DMS153 (cell line): ENCODE data around the gene SGMS1.
A peak's percentile ranks its signal among the peaks of the same experiment; 100 is the strongest.

ENCODE experiments used
- DNase-seq: peaks from one replicate; lab custom pipeline; 2025; lab: John Stamatoyannopoulos, UW

The SGMS1 gene

DNA sequence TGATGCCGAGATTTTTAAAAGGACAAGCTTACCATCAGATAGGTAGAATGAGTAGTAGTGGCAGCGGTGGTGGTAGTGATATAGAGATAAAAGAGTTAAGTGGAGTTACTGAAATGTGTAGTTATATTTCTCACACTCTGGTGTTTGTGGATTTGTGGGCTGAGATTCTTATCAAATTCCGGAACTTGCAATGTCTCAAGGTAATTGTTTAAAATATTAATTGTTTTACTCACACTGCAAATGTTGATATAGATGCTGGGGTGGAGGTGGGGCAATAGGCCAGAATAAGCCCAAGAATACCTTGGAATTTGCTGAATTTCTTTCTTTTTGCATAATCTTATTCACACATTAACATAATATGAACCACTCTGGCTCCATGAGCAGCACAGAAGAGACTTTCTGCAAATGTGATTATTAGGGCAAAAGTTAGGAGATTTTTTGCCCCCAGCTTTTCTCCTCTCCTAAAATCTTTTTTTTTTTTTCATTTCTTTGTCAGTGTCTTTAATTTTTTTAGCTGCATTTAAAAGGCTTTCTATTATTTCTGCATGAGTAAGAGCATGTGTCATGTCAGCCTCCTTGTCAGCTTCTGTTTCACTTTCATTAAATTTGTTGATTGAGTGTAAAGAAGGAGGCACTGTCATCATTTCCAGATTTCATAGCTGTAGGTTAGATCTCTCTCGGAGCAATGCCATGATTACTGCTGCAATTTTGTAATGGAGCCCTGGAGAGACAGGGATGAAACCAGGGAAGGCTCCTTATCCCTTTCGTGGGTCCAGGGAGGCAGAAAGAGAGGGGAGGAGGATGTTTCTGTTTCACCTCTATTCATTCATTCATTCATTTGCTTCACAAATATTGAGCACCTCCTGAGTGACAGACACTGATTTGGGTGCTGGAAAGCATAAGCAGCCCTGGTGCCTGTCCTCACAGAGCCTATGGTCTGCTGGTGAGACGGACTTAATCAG is 13.1 kb upstream of the SGMS1 start:
- no peak for DNase-seq

DNA sequence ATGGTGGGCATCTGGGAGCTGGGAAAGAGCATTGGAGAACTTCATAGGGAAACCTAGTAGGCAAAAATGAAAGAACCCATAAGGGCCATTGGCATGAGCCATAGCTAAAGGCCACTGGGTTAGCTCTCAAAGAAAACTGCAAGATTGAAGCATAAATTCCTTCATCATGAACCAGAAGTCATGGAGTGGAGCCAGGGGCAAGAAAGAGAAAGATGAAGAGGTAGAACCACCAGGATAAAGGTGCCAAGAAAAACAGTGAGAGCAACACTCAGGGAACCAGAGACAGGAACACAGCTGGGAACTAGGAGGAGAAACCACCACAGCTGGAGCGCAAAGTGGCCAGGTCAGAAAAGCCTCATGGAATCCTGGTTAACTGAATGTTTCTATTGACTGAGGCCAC is 11.5 kb upstream of the SGMS1 start:
- no peak for DNase-seq

- no peak for DNase-seq
Measured at GRCh38 chr10:50634479-50634878, 10.7 kb upstream of the SGMS1 start.

- no peak for DNase-seq
Measured at GRCh38 chr10:50631052-50631451, 7.3 kb upstream of the SGMS1 start.

- no peak for DNase-seq
Measured at GRCh38 chr10:50629495-50630122, 5.9 kb upstream of the SGMS1 start.

DNA sequence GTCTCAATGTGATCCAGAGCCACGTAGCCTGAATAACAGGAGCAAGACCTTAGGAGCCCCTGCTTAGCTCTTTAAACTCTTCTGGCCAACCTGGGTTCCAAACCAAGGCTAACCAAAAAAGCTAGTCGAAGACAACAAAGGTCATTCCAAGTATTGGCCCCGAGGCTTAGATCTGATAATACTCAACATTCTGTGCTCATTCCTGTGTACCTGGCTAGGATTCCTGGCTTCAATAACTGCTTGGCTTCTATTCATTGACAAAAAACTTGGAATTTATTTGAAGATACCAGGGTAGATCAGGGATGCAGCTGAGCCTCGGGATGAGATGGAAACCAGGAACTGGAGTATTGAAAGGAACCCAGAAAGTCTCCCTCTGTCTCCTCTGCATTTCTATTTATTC is 4.1 kb upstream of the SGMS1 start:
- DNase-seq: no peak

DNA sequence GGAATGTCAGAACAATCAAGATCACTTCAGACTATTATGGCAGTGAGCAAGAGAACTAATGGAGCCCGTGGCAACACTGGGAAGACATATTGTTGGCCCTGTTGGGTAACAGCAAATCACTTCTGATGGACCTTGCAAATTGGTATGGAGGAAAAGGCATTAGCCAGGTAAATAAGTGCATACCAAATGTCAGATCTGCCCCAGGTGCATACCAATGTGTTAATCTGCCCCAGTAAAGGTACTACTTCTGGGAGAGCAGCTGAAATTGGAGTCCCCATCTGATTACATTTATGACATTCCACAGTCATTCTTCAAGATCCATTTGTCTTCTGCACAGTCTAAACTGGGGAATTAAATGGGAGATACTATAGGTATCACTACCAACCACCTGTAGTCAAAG is 3.7 kb upstream of the SGMS1 start:
- DNase-seq: no peak

- DNase-seq: no peak
Measured at GRCh38 chr10:50625649-50626132, 1.9 kb upstream of the SGMS1 start.

GRCh38 chr10:50624866-50625501 is 1.2 kb upstream of the SGMS1 start:
- peak; percentile 48 for DNase-seq

DNA sequence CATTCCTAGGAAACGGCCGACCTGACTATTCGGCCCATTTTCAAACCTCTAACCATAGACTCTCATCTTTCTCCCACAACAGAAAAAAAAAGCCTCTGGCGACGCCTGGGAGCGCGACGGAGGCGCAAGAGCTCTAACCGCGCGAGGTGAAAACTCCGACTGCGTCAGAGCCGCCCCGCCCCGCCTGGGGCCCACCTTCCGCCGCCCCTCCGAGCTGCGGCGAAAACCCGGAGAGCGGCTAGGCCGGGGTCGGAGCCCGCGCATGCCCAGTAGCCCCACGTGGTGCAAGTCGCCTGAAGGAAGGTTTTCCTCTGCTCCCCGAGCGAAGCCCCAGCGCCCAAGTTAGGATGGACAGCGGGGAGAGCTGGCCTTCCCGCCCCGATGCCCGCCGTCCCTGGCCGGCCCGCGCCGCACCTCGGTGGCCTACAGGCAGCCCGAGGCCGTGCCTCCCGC is 683 bp upstream of the SGMS1 start:
- peak; percentile 94 for DNase-seq

DNA sequence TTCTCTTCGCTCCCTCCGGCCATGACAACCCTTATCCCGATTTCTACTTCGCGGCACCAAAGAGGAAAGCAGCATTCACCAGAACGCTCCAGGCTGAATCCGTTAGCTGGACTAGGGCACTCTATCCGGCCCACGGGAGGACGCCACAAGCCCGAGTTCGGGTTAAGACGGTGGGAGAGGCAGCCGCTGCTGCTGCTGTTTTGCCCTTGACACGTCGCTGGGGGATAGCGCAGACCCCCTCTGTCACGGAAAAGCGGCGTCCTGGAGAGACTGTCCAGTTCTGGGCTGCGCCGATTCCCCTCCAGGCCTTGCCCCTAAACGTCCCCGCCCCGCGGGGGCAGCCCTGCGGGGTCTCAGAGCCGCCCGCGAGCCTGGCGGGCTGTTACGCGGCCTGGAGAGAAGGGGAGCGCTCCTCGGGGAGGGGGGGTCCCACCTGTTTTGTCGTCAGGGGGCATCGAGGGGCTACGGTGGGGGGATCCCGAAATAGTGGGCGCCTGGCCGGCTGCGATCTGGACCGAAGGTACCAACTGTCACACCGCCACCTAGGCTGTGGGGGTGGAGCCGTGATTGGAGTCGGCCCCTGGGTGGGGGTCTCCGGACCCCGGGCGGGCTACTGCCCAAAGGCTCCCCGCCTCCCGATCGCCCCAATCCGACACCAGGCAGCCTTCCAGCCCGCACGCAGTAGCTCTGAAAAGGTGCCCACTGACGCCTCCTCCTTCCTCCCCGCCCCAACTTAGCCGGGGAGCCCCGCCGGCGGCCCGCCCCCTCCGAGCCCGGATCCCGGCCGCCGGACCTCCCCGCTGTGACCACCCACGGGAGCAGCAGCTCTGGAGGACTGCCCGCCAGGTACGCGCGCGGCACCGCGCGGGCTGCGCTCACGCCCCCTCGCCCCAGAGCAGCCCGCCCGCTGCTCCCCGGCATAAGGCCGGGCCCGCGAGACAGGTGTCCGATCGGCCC is 772 bp downstream of the SGMS1 start:
- no peak for DNase-seq

DNA sequence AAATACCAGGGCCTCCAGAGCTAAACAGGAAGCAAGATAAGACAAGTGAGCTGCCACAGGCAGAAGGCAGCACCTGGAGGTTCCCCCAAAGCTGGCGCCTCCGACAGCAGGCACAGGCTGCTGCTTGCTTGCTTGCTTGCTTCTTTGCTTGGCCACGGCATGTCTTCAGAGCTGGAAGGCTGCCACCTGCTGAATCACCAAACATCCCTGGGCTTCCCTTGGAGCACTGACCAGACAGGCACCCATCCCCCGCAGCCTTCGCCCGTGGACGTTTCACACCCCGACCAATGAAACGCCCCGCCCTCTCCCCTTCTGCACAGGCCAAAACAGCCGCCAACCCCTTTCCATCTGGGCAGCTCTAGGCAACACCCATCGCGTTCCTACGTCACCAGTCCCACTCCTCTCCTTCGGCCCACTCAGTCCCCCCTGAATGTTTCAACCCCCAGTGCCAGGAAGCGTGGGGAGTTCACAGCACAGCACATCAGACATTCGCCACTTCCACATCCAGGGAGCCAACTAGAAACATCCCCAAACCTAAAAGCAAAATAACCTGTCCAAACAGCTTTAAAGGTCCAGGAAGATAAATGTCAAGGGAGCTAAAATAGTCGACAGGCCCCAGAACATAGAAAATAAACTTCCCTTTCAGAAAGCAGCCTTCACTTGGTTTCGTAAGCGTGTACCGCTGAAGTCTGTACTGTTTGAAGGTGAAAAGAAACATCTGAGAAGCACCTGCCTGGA is 1.6 kb downstream of the SGMS1 start:
- DNase-seq: peak; percentile 57

DNA sequence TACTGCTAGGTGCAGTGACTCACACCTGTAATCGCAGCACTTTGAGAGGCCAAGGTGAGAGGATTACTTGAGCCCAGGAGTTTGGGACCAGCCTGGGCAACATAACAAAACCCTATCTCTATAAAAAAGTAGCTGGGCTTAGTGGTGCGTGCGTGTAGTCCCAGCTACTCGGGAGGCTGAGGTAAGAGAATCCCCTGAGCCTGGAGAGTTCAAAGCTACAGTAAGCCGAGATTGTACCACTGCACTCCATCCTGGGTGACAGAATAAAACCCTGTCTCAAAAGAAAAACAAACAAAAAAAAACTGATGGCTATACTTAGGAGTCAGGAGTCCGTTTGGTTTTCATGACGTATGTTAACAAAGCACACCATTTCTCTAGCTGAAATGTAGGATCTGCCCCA is 2.9 kb downstream of the SGMS1 start:
- DNase-seq: no peak

DNA sequence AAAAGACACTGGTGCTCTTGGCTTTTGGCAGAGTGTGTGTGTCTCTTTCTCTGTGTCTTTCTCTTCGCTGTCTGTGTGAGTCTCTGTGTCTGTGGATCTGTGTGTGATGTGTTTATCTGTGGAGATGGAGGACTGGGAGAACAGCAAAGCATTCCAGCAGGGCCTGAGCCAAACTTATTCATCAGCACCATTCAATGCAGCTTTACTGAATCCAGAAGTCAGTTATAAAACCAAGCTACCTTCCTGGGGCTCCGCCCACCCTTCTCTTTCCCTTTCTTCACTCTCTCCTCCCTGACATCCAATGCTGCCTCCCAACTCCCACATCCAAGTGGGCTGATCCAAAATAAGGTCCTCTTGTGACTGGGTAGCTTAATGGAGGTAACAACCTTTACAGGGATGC is 3.9 kb downstream of the SGMS1 start:
- DNase-seq: no peak

DNA sequence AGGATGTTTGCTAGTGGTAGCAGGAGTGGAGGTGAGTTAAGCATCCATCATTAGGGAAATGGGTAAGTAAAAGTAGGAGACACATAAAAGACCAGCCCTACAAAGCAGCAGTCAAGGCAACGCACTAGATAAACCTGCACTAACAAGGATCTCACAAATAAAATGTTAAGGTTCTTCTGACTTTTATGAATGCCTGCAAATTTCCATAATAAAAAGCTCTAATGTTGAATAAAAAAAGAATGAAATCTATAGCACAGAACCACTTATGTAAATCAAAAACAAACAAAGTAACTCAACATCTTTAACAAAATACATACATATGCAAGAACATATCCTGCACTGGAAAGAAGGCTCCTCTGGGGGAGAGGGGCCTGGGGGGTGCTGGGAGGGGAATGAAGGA is 4.6 kb downstream of the SGMS1 start:
- no peak for DNase-seq

GRCh38 chr10:50618624-50619023 is 5.1 kb downstream of the SGMS1 start:
- no peak for DNase-seq

- DNase-seq: no peak
Measured at GRCh38 chr10:50615658-50616057, 8.1 kb downstream of the SGMS1 start.

GRCh38 chr10:50614444-50615137 is 9.2 kb downstream of the SGMS1 start:
- DNase-seq: peak; percentile 47

DNA sequence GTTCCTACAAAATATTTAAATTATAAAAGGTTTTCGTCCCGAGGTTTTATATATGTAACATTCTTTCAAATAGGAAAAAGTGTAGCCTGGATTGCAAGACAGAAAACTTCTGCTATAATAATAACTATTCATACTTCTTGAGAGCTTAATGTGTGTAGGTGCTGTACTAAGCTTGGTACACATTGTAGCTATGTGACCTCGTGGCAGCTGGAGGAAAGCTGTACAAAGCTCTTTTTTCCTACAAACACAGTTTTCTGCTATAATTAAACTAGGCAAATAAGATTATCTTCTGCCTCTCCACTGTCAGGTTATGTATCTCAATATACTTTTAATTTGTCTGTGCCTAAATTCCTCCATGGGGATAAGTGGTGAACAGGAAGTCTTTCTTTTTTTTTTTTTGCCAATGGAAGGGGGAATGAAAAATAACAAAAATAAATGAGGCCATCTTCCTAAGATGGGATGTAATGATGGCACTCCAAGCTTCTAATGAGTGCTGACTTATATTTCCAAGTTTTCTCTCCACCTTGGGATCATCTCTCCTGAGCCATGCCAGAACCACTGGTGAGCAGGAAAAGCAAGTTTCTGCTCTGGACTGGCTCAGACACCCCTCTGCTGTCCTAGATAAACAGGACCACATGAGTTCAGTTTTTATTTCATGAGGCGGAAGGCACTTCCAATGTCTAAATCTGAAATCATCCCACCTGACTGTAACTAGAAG is 9.9 kb downstream of the SGMS1 start:
- DNase-seq: no peak

GRCh38 chr10:50613150-50613549 is 10.6 kb downstream of the SGMS1 start:
- DNase-seq: no peak
